ENCODE data around the gene NSUN2.

GRCh38 chr5:6570530-6570929 lies 62.3 kb downstream of the NSUN2 start:
- TF ChIP-seq POLR2AphosphoS5 (IDR thresholded peaks at IDR 0.05) (no peak), POLR2A (IDR thresholded peaks at IDR 0.05) (no peak)
- TF ChIP-seq, protein P1, sequence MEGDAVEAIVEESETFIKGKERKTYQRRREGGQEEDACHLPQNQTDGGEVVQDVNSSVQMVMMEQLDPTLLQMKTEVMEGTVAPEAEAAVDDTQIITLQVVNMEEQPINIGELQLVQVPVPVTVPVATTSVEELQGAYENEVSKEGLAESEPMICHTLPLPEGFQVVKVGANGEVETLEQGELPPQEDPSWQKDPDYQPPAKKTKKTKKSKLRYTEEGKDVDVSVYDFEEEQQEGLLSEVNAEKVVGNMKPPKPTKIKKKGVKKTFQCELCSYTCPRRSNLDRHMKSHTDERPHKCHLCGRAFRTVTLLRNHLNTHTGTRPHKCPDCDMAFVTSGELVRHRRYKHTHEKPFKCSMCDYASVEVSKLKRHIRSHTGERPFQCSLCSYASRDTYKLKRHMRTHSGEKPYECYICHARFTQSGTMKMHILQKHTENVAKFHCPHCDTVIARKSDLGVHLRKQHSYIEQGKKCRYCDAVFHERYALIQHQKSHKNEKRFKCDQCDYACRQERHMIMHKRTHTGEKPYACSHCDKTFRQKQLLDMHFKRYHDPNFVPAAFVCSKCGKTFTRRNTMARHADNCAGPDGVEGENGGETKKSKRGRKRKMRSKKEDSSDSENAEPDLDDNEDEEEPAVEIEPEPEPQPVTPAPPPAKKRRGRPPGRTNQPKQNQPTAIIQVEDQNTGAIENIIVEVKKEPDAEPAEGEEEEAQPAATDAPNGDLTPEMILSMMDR (IDR thresholded peaks at IDR 0.05 in 8 of 11, conservative IDR thresholded peaks at IDR 0.05 in 3 of 11): no peak
